K562 (cell line): ENCODE measurements around the gene ACAD10. TPM values are rescaled to one million over a fixed set of nuclear protein-coding genes. Genes with fewer than 3 reads are reported as not detected.

Source experiments
- ATAC-seq: fragments of 200-7000 bp; cut with Tn5 transposase; 3 replicates; pipeline ENCODE4 v1.9.1; 2020; ENCODE audit warnings: moderate library complexity
- BruUV-seq: library from RNA; stranded (reverse); fragments of 400-500 nt; replicated peaks from 2 replicates; lab custom pipeline; 2021; lab: Mats Ljungman, UMichigan
- CTCF ChIA-PET: fragments of 300-600 bp; formaldehyde crosslinking; extraction: SDS; loops from one replicate; lab custom pipeline; 2021; ENCODE audit warnings: low intra/inter-chr PET ratio; lab: Yijun Ruan, JAX
- POLR2A ChIA-PET: fragments of 300-600, 350-650 bp; sonication (Branson Sonifier 250); formaldehyde crosslinking; extraction: SDS; loops from one replicate; lab custom pipeline; 2021; ENCODE audit warnings: antibody characterized with exemption, inconsistent platforms; lab: Yijun Ruan, JAX
- DNase-seq, 4 experiments: peaks; one replicate each; pipeline versions ENCODE4 v3.0.0 to v3.0.0-alpha.2; 2011 to 2018; ENCODE audit warnings: low spot score in 3 of 4, mixed read lengths in 3 of 4; ENCODE audit errors: extremely low read depth in 1 of 4
- FAIRE-seq: peaks from 2 replicates; lab custom pipeline; 2011; peaks lifted over from hg19 to GRCh38; lab: Jason Lieb, UNC
- H2AFZ ChIP-seq: 2 replicates; pipeline ENCODE4 v1.6.0; 2011; ENCODE audit warnings: low read depth, low read length, control low read depth, inconsistent platforms
- H3K27ac ChIP-seq: fragments of 200-600 bp; 3 replicates; pipeline ENCODE4 v1.8.0; 2011; ENCODE audit warnings: low read depth, mild to moderate bottlenecking, control low read depth, inconsistent platforms, low read length, moderate library complexity, mixed read lengths; ENCODE audit errors: extremely low read depth
- H3K27me3 ChIP-seq, 2 experiments: fragments of 300-600 bp in 1 of 2; 2 replicates in 1 of 2; 3 replicates in 1 of 2; pipeline versions ENCODE4 v1.6.0 to v1.8.0; 2011; ENCODE audit warnings: inconsistent platforms in 2 of 2, low read length in 2 of 2, mild to moderate bottlenecking in 1 of 2, mixed read lengths in 1 of 2, moderate library complexity in 1 of 2; ENCODE audit not compliant: control insufficient read depth in 2 of 2, insufficient read depth in 2 of 2
- H3K36me3 ChIP-seq: fragments of 300-600 bp; 3 replicates; pipeline ENCODE4 v1.8.0; 2011; ENCODE audit warnings: mild to moderate bottlenecking, low read length, inconsistent platforms; ENCODE audit not compliant: control insufficient read depth, insufficient read depth
- H3K4me1 ChIP-seq, 2 experiments: fragments of 200-600 bp in 1 of 2; replicated peaks in 1 of 2; 2 replicates in 1 of 2; 3 replicates in 1 of 2; pipeline versions ENCODE4 v1.5.1 to v1.8.0; 2011; ENCODE audit warnings: inconsistent platforms in 2 of 2, low read length in 2 of 2, mild to moderate bottlenecking in 1 of 2, mixed read lengths in 1 of 2, moderate library complexity in 1 of 2; ENCODE audit not compliant: control insufficient read depth in 2 of 2, insufficient read depth in 2 of 2
- H3K4me2 ChIP-seq: 2 replicates; pipeline ENCODE4 v1.6.1; 2011; ENCODE audit warnings: low read length, control low read depth, inconsistent platforms, mixed read lengths; ENCODE audit not compliant: insufficient read depth
- H3K4me3 ChIP-seq: fragments of 200-600 bp; sonication (generic), shearing (Covaris generic); 2 replicates; pipeline ENCODE4 v1.5.1; 2016; ENCODE audit warnings: control low read depth, inconsistent platforms
- H3K79me2 ChIP-seq: fragments of 200-600 bp; 3 replicates; pipeline ENCODE4 v1.8.0; 2011; ENCODE audit warnings: low read length, inconsistent platforms; ENCODE audit not compliant: control insufficient read depth, insufficient read depth
- H3K9ac ChIP-seq, 2 experiments: 2 replicates each; pipeline versions ENCODE4 v1.6.0 to v1.6.1; 2011; ENCODE audit warnings: low read depth in 2 of 2, low read length in 2 of 2, control low read depth in 1 of 2, inconsistent platforms in 1 of 2, mild to moderate bottlenecking in 1 of 2, mixed read lengths in 1 of 2; ENCODE audit not compliant: insufficient read depth in 1 of 2
- H3K9me1 ChIP-seq: one replicate; pipeline ENCODE4 v1.6.0; 2011; ENCODE audit warnings: inconsistent platforms, mild to moderate bottlenecking, low read length, moderate library complexity; ENCODE audit not compliant: control insufficient read depth, insufficient read depth
- H3K9me3 ChIP-seq: replicated peaks from 2 replicates; pipeline ENCODE4 v1.5.1; 2011; ENCODE audit warnings: low read depth, low read length, inconsistent platforms; ENCODE audit not compliant: control insufficient read depth, insufficient read depth
- H4K20me1 ChIP-seq: replicated peaks from 2 replicates; pipeline ENCODE4 v1.6.1; 2011; ENCODE audit warnings: low read length, inconsistent platforms, mixed read lengths; ENCODE audit not compliant: control insufficient read depth, insufficient read depth
- NKRF ChIP-seq: fragments of 450-650 bp; IDR thresholded peaks from 2 replicates; pipeline ENCODE4 v1.6.1; 2016; ENCODE audit warnings: borderline replicate concordance
- ZNF347 ChIP-seq: fragments of 450-650 bp; formaldehyde crosslinking; IDR thresholded peaks from 2 replicates; pipeline ENCODE4 v1.4.0; 2020; ENCODE audit warnings: low read depth, mild to moderate bottlenecking, moderate library complexity
- WGBS: fragments of 100-300 bp; shearing (Covaris generic); methylation state at CpG from one replicate; pipeline ENCODE4 v1.1.6; 2016; ENCODE audit warnings: low coverage, mixed read lengths; ENCODE audit not compliant: insufficient coverage; ENCODE audit errors: missing lambda C conversion rate; 5-methylcytosine and 5-hydroxymethylcytosine counted together
- in situ Hi-C: fragments of 300-500 bp; cut with MboI; formaldehyde crosslinking; loops from 4 replicates; pipeline ENCODE4 v1.15.0; 2018; ENCODE audit warnings: inconsistent platforms, mixed read lengths
- intact Hi-C: fragments of 100-400 bp; cut with micrococcal nuclease; formaldehyde crosslinking; loops from 2 replicates; pipeline ENCODE4 v1.14.2; 2022
- polyA plus RNA-seq, 8 experiments: library from polyadenylated mRNA; depleted of rRNA in 4 of 8; stranded (reverse) in 5 of 8; unstranded in 3 of 8; fragments of >200 nt; fragmentation: Nextera tagmentation in 2 of 8; fragmentation: Illumina TruSeq in 1 of 8; extraction: Ambion mirVana in 2 of 8; extraction: Trizol in 1 of 8; gene quantifications; 2 replicates each; pipeline versions ENCODE4 v1.2.1 to v1.2.3, GENCODE V29; 2011 to 2014; ENCODE audit warnings: inconsistent platforms in 1 of 8, missing spikeins in 1 of 8
- total RNA-seq, 7 experiments: library from RNA; depleted of rRNA in 6 of 7; stranded (reverse); fragments of >200 nt in 6 of 7; fragmentation: Illumina TruSeq in 2 of 7; extraction: Trizol in 2 of 7; gene quantifications; 2 replicates each; pipeline versions ENCODE4 v1.2.1 to v1.2.3, GENCODE V29; 2011 to 2021; ENCODE audit warnings: low replicate concordance in 1 of 7
- TF ChIP-seq, protein P1 (sequence below), 3 experiments: IDR thresholded peaks in 2 of 3; conservative IDR thresholded peaks in 1 of 3; 2 replicates each; pipeline ENCODE4 v1.5.1; 2011 to 2012; ENCODE audit warnings: low read length in 3 of 3, mild to moderate bottlenecking in 3 of 3, control low read depth in 2 of 3, improper control_type of control experiment in 1 of 3, inconsistent platforms in 1 of 3, low read depth in 1 of 3, mixed read lengths in 1 of 3, moderate library complexity in 1 of 3; ENCODE audit not compliant: insufficient read depth in 2 of 3
- TF ChIP-seq, protein P2 (sequence below): fragments of 250-450 bp; sonication (Bioruptor Pico); IDR thresholded peaks from 2 replicates; pipeline ENCODE4 v1.8.0; 2021; ENCODE audit warnings: borderline replicate concordance, mild to moderate bottlenecking, moderate library complexity; ENCODE audit not compliant: poor library complexity, severe bottlenecking

ACAD10 gene
- total and polyA plus RNA-seq, 9 of the 15 experiments (the other 6 are each of a cell fraction or from before 2014, with no cell fraction given) = 2.3 to 19.2 (median 12.0) TPM

DNA sequence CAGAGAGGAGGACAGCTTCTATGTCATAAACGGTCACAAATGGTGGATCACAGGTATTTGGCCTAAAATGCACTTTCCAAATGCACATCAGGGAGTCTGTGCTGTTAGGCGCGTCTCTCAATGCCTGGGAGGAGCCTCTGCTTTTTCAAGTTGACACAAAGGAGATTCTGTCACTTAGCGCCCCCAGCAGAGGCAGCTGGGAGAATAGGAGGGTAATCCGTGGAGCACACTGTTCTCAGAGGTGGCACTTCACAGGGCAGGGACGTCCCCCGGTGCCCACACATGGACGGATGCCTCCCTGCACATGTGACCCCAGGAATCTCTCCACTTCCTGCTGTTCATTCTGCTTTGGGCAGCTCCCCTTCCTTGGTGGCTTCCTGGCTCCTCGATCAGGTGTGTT, 61.5 kb downstream of the ACAD10 start:
- DNase-seq (no peak), ATAC-seq (no peak), FAIRE-seq (no peak)
- Histone ChIP-seq H3K9me3 (no peaks in the 10 kb centered on the region), H3K9me1 (no peaks in the 10 kb centered on the region), H3K4me1 (peaks cover 6 to 7% of the 10 kb centered on the region in 2 experiments; a peak in 4 of 5 replicates), H3K27ac (no peak overlapping the region), H2AFZ (no peak overlapping the region), H3K4me3 (no peak overlapping the region), H4K20me1 (no peaks in the 10 kb centered on the region), H3K79me2 (no peaks in the 10 kb centered on the region), H3K27me3 (no peaks in the 10 kb centered on the region), H3K36me3 (peaks cover 26% of the 10 kb centered on the region; the same call in 2 of the 3 replicates), H3K4me2 (no peak overlapping the region), H3K9ac (0 out of 4 replicates have a peak overlapping the region, but pooled peaks of 1 of the 2 experiments have one; percentile 49)
- TF ChIP-seq, protein P1, sequence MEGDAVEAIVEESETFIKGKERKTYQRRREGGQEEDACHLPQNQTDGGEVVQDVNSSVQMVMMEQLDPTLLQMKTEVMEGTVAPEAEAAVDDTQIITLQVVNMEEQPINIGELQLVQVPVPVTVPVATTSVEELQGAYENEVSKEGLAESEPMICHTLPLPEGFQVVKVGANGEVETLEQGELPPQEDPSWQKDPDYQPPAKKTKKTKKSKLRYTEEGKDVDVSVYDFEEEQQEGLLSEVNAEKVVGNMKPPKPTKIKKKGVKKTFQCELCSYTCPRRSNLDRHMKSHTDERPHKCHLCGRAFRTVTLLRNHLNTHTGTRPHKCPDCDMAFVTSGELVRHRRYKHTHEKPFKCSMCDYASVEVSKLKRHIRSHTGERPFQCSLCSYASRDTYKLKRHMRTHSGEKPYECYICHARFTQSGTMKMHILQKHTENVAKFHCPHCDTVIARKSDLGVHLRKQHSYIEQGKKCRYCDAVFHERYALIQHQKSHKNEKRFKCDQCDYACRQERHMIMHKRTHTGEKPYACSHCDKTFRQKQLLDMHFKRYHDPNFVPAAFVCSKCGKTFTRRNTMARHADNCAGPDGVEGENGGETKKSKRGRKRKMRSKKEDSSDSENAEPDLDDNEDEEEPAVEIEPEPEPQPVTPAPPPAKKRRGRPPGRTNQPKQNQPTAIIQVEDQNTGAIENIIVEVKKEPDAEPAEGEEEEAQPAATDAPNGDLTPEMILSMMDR (IDR thresholded peaks at IDR 0.05 in 2 of 3, conservative IDR thresholded peaks at IDR 0.05 in 1 of 3; ENCODE audit: insufficient read depth in 2 of 3, low read depth in 1 of 3, low read length in 3 of 3) = 0 out of 6 replicates have a peak, but pooled peaks of 1 of the 3 experiments have one; percentile 3
- TF ChIP-seq NKRF (no peak), ZNF347 (CRISPR knock-in tag) (no peak)
- TF ChIP-seq, protein P2, sequence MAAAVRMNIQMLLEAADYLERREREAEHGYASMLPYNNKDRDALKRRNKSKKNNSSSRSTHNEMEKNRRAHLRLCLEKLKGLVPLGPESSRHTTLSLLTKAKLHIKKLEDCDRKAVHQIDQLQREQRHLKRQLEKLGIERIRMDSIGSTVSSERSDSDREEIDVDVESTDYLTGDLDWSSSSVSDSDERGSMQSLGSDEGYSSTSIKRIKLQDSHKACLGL = no peak
- ChIA-PET CTCF (no interaction called here), POLR2A (interaction anchor here (1.0 to 1.5 kb wide), 2 partner anchors 8 to 14 kb away, joined by 3 to 5 read pairs; no protein-coding TSS in a partner anchor)
- 54% methylated on average over 8 of the region's 9 CpGs for WGBS
- in situ Hi-C loops = no loop called here
- BruUV-seq = no TSS peak
- intact Hi-C loops = no loop called here
